ENCODE measurements around the gene SLC30A7. TPM values are rescaled to one million over a fixed set of nuclear protein-coding genes. Genes with fewer than 3 reads are reported as not detected.

Gene SLC30A7
- polyA plus RNA-seq, 1 of the 3 experiments (the other 2 are of a cell fraction), result 4.0 TPM

DNA sequence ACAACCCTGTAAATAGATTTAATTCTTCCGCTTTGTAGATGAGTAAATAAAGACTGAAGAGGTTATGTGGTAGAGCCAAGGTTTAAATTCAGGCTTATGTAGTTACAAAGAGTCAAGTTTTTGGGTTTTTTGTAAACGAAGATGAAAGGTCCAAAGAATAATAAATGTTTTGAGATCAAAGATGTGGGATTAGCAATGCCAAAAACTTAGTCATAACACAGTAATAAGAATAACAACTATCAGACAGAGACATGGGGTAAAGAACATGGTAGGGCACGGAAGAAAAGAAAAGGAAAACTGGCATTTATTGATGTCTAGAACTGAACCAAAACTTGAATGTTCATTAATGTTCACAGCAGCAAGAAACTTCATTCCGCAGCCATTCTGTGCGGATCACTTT lies 44.2 kb upstream of the SLC30A7 start:
- ChIA-PET POLR2A (no interaction called here), CTCF (no interaction called here)
- H3K9me2 ChIP-seq, result no peaks in the 10 kb centered on the region
- 0 out of 2 replicates have a peak overlapping the region, but pooled peaks have one; percentile 16 for H2AFZ ChIP-seq (ENCODE audit: low read depth)
- no peaks in the 10 kb centered on the region for H3K27me3 ChIP-seq (ENCODE audit: insufficient read depth)
- no peaks in the 10 kb centered on the region for H3K9me3 ChIP-seq
- H3K27ac ChIP-seq (ENCODE audit: low read depth in 2 of 2, low read length in 1 of 2), result no peak overlapping the region
- H4K20me1 ChIP-seq (ENCODE audit: insufficient read depth), result no peaks in the 10 kb centered on the region
- no peak overlapping the region for H3K4me3 ChIP-seq (ENCODE audit: low read depth in 2 of 2, low read length in 1 of 2)
- H3K4me2 ChIP-seq, result no peak overlapping the region
- 88% methylated on average over 5 of the region's 5 CpGs for WGBS (ENCODE audit: low lambda C conversion rate)
- H3K4me1 ChIP-seq (ENCODE audit: control insufficient read depth in 1 of 2, insufficient read depth in 2 of 2, low read depth in 1 of 2, low read length in 1 of 2), result no peaks in the 10 kb centered on the region
- H3K9ac ChIP-seq, result no peak overlapping the region
- no peaks in the 10 kb centered on the region for H3F3A ChIP-seq (replicated peaks; ENCODE audit: insufficient read depth)
- TF ChIP-seq RCOR1 (IDR thresholded peaks at IDR 0.05; ENCODE audit: low read length) (no peak), FOXM1 (IDR thresholded peaks at IDR 0.05; ENCODE audit: low read depth) (no peak), MEF2A (IDR thresholded peaks at IDR 0.05; ENCODE audit: borderline replicate concordance, low read depth) (no peak), NRF1 (IDR thresholded peaks at IDR 0.05; ENCODE audit: low read depth, low read length) (no peak), POLR2AphosphoS5 (IDR thresholded peaks at IDR 0.05; ENCODE audit: low read depth, low read length) (no peak), SIN3A (IDR thresholded peaks at IDR 0.05; ENCODE audit: borderline replicate concordance, low read depth, low read length) (no peak), RAD21 (IDR thresholded peaks at IDR 0.05; ENCODE audit: low read length) (no peak), FOXJ3 (CRISPR knock-in tag; IDR thresholded peaks at IDR 0.05) (no peak), FOSL2 (IDR thresholded peaks at IDR 0.05; ENCODE audit: borderline replicate concordance, low read depth) (no peak), TCF12 (IDR thresholded peaks at IDR 0.05) (no peak), YY1 (IDR thresholded peaks at IDR 0.05; ENCODE audit: low read depth) (no peak), NFIC (IDR thresholded peaks at IDR 0.05; ENCODE audit: borderline replicate concordance) (no peak), EP300 (IDR thresholded peaks at IDR 0.05; ENCODE audit: borderline replicate concordance in 1 of 2, low read depth in 1 of 2, low read length in 1 of 2) (no peak)
- TF ChIP-seq, protein P1, sequence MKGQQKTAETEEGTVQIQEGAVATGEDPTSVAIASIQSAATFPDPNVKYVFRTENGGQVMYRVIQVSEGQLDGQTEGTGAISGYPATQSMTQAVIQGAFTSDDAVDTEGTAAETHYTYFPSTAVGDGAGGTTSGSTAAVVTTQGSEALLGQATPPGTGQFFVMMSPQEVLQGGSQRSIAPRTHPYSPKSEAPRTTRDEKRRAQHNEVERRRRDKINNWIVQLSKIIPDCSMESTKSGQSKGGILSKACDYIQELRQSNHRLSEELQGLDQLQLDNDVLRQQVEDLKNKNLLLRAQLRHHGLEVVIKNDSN (IDR thresholded peaks at IDR 0.05; ENCODE audit: borderline replicate concordance, low read depth), result no peak
- TF ChIP-seq, protein P2, sequence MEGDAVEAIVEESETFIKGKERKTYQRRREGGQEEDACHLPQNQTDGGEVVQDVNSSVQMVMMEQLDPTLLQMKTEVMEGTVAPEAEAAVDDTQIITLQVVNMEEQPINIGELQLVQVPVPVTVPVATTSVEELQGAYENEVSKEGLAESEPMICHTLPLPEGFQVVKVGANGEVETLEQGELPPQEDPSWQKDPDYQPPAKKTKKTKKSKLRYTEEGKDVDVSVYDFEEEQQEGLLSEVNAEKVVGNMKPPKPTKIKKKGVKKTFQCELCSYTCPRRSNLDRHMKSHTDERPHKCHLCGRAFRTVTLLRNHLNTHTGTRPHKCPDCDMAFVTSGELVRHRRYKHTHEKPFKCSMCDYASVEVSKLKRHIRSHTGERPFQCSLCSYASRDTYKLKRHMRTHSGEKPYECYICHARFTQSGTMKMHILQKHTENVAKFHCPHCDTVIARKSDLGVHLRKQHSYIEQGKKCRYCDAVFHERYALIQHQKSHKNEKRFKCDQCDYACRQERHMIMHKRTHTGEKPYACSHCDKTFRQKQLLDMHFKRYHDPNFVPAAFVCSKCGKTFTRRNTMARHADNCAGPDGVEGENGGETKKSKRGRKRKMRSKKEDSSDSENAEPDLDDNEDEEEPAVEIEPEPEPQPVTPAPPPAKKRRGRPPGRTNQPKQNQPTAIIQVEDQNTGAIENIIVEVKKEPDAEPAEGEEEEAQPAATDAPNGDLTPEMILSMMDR (IDR thresholded peaks at IDR 0.05), result no peak
- TF ChIP-seq, protein P3, sequence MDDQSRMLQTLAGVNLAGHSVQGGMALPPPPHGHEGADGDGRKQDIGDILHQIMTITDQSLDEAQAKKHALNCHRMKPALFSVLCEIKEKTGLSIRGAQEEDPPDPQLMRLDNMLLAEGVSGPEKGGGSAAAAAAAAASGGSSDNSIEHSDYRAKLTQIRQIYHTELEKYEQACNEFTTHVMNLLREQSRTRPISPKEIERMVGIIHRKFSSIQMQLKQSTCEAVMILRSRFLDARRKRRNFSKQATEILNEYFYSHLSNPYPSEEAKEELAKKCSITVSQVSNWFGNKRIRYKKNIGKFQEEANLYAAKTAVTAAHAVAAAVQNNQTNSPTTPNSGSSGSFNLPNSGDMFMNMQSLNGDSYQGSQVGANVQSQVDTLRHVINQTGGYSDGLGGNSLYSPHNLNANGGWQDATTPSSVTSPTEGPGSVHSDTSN (IDR thresholded peaks at IDR 0.05), result no peak
- TF ChIP-seq, protein P4, sequence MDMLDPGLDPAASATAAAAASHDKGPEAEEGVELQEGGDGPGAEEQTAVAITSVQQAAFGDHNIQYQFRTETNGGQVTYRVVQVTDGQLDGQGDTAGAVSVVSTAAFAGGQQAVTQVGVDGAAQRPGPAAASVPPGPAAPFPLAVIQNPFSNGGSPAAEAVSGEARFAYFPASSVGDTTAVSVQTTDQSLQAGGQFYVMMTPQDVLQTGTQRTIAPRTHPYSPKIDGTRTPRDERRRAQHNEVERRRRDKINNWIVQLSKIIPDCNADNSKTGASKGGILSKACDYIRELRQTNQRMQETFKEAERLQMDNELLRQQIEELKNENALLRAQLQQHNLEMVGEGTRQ (IDR thresholded peaks at IDR 0.05; ENCODE audit: borderline replicate concordance, low read depth, low read length), result no peak
- H3K36me3 ChIP-seq (replicated peaks in 1 of 2; ENCODE audit: control insufficient read depth in 1 of 2, insufficient read depth in 2 of 2, low read length in 1 of 2), result no peaks in the 10 kb centered on the region
- H3K79me2 ChIP-seq (ENCODE audit: insufficient read depth), result no peaks in the 10 kb centered on the region
- DNase-seq, result no peak
